Measurements from ENCODE around the gene HMX1.

The HMX1 gene

GRCh38 chr4:8819473-8820177 is 52.0 kb downstream of the HMX1 start:
- DNase-seq (ENCODE audit: low read depth in 2 of 2): no peak

GRCh38 chr4:8819019-8819418 is 52.6 kb downstream of the HMX1 start:
- no peak for DNase-seq (ENCODE audit: low read depth in 2 of 2)

- no peak for DNase-seq (ENCODE audit: low read depth in 2 of 2)
These were observed 53.4 kb downstream of the HMX1 start for GRCh38 chr4:8818063-8818881.

- no peak for DNase-seq (ENCODE audit: low read depth in 2 of 2)
These were observed 53.9 kb downstream of the HMX1 start for GRCh38 chr4:8817813-8818062.

GRCh38 chr4:8817096-8817812 is 54.4 kb downstream of the HMX1 start:
- no peak for DNase-seq (ENCODE audit: low read depth in 2 of 2)

Measured in stimulated activated CD4-positive, alpha-beta T cell treated with anti-CD3 and anti-CD28 coated beads, Interleukin-1b, Interleukin-23, amount 100 ng/mL, for 4 hours (primary cell).